Body of pancreas (tissue), 4 donors: ENCODE results near the gene KCNN3.
A peak's percentile ranks its signal among the peaks of the same experiment; 100 is the strongest.

ENCODE experiments used
- CTCF ChIP-seq, 7 experiments: fragments of 450-650 bp in 4 of 7; fragments of 200-600 bp in 3 of 7; sonication (generic) in 3 of 7; IDR thresholded peaks; one replicate each; pipeline ENCODE4 v1.5.1; 2016 to 2019; ENCODE audit warnings: antibody characterized with exemption in 7 of 7
- POLR2A ChIP-seq, 3 donors: fragments of 450-650 bp; IDR thresholded peaks; one replicate each; pipeline ENCODE4 v1.6.1; 2016; ENCODE audit warnings: antibody characterized with exemption in 3 of 3, mild to moderate bottlenecking in 2 of 3

- peak in 4 of 7 experiments; percentile 7 to 24 (median 17) for TF ChIP-seq CTCF (IDR thresholded peaks at IDR 0.05)
- TF ChIP-seq POLR2A (IDR thresholded peaks at IDR 0.05), result no peak
Observed at GRCh38 chr1:154765970-154766369, 104.1 kb downstream of the KCNN3 start.
